HG02571 (cell line): ENCODE measurements around the gene RCOR2.
A peak's percentile ranks its signal among the peaks of the same experiment; 100 is the strongest.
"Not testable (repeated sequence)": the region's sequence is repeated elsewhere in the genome, so short reads cannot be mapped to it uniquely, and the experiment has no call there.

ENCODE experiments used
- ATAC-seq: cut with Tn5 transposase; IDR thresholded peaks from one replicate; pipeline ENCODE4 v1.9.1; 2021; ENCODE audit warnings: mild to moderate bottlenecking, moderate library complexity; ENCODE audit not compliant: unreplicated experiment

The RCOR2 gene

DNA sequence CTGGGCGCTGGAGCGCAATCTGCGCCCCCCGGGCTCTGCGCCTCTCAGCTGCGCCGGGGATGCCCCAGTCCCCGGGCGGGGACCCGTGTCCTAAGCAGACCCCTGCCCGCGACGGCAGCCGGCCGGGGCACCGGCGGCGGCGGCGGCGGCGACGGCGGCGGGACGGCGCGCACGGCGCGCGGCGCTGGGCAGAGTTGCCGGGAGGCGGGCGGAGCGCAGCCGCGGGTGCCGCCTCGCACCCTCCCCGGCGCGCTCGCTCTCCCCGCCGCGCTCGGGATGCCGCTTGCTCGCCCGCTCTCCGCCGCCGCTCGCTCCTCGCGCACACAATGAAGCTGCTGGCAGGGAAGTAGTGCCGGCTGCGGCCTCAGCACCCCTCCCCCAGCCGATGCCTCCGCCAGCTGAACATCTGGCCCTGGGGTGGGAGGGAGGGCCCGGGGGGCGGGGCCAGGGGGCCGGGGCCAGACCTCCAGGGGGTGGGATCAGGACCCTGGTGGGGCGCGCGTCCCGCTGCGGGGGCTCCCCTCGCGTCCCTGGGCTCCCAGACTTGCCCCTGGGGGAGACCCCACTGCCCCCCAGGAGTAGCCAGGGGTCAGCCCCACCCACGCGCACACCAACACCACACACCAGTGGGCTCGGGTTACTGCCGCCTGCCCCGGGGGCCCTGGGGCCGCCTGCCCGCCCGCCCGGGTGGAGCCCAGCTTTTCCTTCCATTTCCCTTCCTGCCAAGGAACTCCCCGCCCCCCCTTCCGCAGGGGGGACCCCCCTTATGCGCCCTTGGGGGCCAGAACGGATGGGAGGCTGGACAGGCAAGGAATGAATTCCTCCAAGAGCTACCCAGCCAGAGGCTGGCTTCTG lies at the start of gene RCOR2:
Gene RCOR2, minus strand, starts transcription at position 328 of the 855 bp plus-strand sequence. CDS start 708 bp downstream, outside the sequence.
- ATAC-seq: no peak

- ATAC-seq: no peak
Observed at GRCh38 chr11:63966444-63966843, 49.5 kb upstream of the RCOR2 start.

DNA sequence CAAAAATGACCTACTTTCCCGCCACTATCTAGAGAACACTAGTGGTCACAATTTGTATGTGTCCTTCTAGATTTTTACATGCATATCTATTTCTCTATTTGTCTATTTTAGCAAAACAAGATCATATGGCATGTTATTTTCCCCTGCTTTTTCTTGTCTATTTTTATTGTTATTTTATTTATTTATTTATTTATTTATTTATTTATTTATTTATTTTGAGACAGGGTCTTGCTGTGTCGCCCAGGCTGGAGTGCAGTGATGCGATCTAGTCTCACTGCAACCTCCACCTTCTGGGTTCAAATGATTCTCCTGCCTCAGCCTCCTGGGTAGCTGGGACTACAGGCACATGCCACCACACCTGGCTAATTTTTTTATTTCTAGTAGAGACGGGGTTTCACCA lies 46.9 kb upstream of the RCOR2 start:
- ATAC-seq: not testable (repeated sequence)

GRCh38 chr11:63961608-63962412 lies 44.8 kb upstream of the RCOR2 start:
- no peak for ATAC-seq

DNA sequence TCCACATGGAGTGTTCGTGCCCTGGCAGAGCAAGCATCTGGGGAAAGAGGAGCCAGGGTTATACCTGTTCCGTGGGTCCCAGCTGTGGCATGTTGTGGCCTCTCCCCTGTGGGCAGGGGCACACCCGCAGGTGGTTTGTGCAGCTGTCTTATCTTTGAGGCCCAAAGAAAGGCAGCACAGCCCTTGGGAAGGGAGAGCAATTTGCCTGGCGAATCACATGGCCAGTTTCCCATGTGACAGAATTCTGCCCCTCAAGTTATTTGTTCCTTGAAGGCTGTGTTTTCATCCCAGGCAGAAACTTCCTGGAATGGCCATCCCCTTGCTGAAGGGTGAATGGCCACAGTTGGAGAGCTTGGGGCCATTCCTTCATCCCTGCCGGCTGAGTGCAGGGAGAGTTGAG lies 41.0 kb upstream of the RCOR2 start:
- no peak for ATAC-seq

- ATAC-seq: no peak
Observed at GRCh38 chr11:63952570-63952969, 35.6 kb upstream of the RCOR2 start.

DNA sequence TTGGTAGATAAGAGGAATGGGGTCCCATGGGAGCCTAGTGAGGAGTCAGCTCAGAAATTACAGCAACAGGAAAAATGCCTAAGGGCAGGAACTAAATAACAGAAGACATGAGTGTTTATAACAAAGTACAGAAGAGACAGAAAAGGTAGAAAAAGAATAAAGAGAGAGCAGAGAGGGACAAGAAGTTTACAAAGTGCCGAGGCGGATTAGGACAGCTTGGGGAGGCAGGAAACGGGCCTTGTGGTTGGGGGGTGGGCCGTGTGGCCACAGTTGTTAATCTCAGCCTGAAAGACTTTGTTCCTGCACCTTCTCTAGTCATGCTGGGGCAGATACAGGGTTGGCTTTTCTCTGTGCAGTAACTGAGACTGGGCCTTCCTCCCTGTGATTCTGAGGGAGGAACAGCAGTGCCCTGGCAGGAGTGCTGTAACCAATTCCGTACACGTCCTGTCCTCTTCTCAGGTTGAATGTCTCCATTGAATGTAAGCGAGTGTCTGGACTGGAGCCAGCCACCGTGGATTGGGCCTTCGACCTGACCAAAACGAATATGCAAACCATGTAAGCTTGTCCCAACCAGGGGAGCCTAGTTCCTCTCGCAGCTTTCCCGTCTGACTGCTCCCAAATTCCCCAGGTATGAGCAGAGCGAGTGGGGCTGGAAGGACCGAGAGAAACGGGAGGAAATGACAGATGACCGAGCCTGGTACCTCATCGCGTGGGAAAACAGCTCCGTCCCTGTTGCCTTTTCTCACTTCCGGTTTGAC lies 35.0 kb upstream of the RCOR2 start:
- ATAC-seq: no peak

DNA sequence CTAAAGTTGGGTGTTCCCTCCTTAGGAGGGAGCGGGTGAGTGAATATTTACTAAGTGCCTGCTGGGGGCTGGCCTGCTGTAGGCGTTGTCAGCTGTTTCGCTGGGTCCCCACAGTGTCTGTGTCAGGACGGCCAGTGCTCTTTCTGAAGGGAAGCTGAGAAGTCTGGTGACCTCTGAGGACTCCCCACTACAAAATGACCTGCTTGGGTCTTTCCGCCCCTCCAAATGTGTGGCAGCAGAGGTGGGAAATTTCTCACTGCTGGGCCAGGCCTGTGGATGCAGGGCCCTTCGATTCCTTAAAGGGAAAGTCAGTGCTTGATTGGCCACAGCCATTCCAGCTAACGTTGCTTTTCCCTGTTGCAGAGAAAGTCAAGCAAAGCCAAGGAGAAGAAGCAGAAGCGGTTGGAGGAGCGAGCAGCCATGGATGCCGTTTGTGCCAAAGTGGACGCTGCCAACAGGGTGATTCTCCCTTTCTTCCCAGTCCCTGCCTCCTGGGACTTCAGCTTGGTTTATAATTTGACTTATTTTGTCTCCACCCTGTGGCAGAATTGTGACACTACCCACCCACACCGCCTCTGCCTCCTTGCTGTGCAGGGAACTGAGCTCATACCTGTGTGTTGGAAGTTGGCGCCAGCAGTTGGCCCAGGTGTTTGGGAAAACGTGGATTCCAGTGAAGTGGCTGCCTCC lies 28.7 kb upstream of the RCOR2 start:
- ATAC-seq: no peak

GRCh38 chr11:63944987-63945386 lies 28.0 kb upstream of the RCOR2 start:
- ATAC-seq: no peak

DNA sequence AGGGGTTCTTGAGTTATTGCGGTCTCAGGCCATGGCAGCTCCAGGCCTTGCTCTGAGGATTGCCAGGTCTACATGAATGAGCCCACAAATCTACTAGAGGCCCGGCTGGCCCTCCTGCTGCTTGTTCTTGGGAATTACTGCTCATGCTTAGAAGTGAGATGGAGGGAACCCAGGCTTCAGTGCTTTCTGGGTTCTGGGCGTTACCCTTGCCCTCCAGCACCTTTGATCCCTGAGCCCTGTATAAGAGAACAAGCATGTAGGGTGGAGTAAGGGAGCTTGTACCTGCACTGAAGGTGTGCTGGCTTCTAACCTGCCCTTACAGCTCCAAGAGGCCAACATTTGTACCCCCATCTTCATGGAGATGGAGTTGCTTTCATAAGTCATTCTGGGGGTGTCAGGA lies 25.8 kb upstream of the RCOR2 start:
- no peak for ATAC-seq

- ATAC-seq: no peak
Observed at GRCh38 chr11:63941901-63942300, 24.9 kb upstream of the RCOR2 start.

- no peak for ATAC-seq
Observed at GRCh38 chr11:63940786-63941185, 23.8 kb upstream of the RCOR2 start.

DNA sequence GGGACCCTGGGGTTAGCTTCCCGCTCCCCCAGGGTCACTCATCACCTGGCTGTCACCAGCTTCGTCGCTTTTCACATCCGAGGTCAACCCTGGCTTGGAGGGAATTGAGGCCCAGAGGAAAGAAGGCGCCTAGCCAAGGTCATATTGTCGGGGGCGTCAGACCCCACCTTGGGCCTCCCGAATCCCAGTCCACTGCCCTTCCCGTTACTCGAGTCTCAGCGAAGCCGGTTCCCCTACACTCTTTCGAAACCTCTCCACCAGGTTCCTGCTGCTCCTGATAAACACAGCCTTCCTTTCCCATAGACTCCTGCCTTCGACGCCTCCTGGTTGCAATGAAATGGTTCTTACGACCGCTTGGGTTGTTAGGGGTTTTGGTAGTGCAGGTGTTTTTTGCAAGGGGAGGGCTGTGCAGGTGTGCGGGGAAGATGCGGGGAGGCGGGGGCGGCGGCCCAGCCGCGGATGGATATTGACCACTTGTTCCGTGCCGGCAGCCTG lies 22.5 kb upstream of the RCOR2 start:
- no peak for ATAC-seq

DNA sequence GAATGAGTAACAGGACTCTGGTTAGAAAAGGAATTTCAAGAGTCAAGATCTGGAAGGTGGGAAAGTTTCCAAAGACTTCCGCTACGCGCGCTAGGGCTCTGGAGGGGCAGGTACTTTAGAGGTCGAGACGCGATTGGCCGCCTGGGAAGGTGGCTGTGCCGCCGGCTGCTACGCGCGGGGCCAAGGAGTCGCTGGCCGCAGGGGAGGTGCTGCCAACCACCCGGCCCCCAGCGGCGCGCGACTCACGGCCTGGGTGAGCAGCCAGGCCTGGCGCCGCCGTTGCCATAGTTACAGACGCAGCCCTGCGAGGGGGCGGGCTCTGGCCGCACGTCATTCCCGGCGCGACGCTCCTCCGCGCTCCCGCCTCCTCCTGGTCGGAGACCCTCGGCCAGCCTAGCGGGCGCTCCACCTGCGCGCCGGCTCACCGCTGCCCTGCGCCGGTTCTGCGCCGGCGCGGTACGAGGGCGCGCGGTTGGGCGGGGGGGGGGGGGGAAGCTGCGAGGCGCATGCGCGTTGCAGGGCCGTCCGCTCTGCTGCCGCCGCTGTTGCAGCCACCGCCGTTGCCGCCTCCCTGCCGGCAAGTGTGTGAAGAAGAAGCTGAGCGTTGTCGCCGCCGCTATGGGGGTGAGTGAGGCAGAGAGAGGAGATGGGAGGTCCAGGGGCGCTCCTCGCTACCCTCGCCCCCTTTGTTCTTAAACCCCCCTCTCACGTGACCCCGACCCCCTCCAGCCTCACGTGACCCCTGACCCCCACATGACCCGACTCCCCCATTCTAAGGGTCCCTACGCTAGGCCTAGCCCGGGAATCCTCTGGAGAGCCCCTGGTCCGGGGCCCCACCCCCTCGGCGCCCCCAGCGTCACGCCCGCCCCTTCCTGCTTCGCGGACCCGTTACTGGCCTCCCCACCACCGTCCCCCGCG lies 21.8 kb upstream of the RCOR2 start, which contains the start of gene NAA40:
Gene NAA40, plus strand, starts transcription at position 524 of the 918 bp plus-strand sequence. Its CDS starts 95 bp downstream, at position 619.
- peak; percentile 90 for ATAC-seq

DNA sequence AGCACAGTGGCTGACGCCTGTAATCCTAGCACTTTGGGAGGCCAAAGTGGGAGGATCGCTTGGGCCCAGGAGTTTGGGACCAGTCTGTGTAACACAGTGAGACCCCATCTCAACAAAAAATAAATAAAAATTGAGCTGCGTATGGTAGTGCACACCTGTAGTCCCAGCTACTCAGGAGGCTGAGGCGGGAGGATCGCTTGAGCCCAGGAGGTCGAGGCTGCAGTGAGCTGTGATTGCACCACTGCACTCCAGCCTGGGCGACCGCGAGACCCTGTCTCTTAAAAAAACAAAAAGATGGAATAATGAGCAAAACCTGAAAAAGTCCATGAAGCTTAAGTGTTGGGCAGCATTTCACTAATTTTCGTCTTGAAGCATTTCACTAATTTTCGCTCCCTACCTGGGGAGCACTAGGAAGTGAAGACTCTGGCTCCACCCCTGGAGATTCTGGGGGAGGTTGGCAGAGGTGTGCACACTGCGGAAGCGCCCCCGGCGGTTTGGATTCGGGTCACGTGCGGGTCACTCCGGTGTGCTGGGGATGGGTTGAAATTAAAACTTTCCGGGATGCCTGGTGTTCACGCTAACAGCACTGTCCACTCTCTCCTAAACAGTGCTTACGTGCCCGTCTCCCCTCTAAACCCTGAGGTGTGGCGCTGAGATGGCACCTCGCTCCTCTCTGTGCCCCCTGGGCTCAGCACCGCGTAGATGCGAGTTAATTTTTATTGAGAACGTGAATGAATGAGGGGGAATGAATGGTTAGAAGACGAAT lies 20.9 kb upstream of the RCOR2 start:
- ATAC-seq: no peak

GRCh38 chr11:63933459-63933858 lies 16.5 kb upstream of the RCOR2 start:
- ATAC-seq: no peak

GRCh38 chr11:63931876-63932275 lies 14.9 kb upstream of the RCOR2 start:
- ATAC-seq: no peak

DNA sequence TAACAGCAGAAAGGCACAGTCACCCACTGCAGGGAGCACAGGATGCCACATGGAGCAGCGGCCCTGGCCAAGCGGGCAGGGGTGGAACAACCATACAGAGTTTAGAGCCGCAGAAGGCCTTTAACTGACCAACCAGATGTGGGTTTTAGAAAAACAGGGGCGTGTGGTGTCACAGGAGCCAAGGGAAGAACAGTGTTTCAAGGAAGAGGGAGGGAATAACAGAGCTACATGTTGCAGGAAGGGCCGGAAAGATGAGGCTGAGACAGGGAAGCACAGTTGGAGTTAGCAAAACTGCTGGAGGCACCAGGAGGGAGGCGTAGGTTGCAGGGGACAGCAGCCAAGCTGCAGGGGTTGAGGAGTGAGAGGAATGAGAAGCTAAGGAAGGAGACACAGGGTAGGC lies 14.1 kb upstream of the RCOR2 start:
- no peak for ATAC-seq

- ATAC-seq: no peak
Observed at GRCh38 chr11:63929616-63930015, 12.7 kb upstream of the RCOR2 start.
